HEK293T (cell line): ENCODE results near the gene ST6GAL1.

Experiments
- ARNT ChIP-seq: fragments of 450-650 bp; IDR thresholded peaks from 2 replicates; pipeline ENCODE4 v1.6.1; 2017; ENCODE audit warnings: mild to moderate bottlenecking
- BHLHE40 ChIP-seq: fragments of 450-650 bp; IDR thresholded peaks from 2 replicates; pipeline ENCODE4 v1.6.1; 2016; ENCODE audit warnings: mild to moderate bottlenecking, moderate library complexity, borderline replicate concordance
- CTBP1 ChIP-seq: fragments of 450-650 bp; IDR thresholded peaks from 2 replicates; pipeline ENCODE4 v1.6.1; 2016; ENCODE audit warnings: borderline replicate concordance
- ELF4 ChIP-seq: fragments of 450-650 bp; IDR thresholded peaks from 2 replicates; pipeline ENCODE4 v1.6.1; 2017; ENCODE audit warnings: antibody characterized with exemption
- FOXA1 ChIP-seq: fragments of 450-650 bp; IDR thresholded peaks from 2 replicates; pipeline ENCODE4 v1.6.1; 2016; ENCODE audit warnings: mild to moderate bottlenecking
- FOXK2 ChIP-seq: fragments of 450-650 bp; IDR thresholded peaks from 2 replicates; pipeline ENCODE4 v1.6.1; 2016; ENCODE audit warnings: mild to moderate bottlenecking
- FOXM1 ChIP-seq: fragments of 450-650 bp; IDR thresholded peaks from 2 replicates; pipeline ENCODE4 v1.6.1; 2017; ENCODE audit warnings: mild to moderate bottlenecking, borderline replicate concordance
- HDGF ChIP-seq: fragments of 450-650 bp; IDR thresholded peaks from 2 replicates; pipeline ENCODE4 v1.6.1; 2017; ENCODE audit warnings: antibody characterized with exemption, borderline replicate concordance
- LEF1 ChIP-seq: fragments of 450-650 bp; IDR thresholded peaks from 2 replicates; pipeline ENCODE4 v1.6.1; 2017; ENCODE audit warnings: mild to moderate bottlenecking, borderline replicate concordance
- NFRKB ChIP-seq: fragments of 450-650 bp; IDR thresholded peaks from 2 replicates; pipeline ENCODE4 v1.6.1; 2016; ENCODE audit warnings: mild to moderate bottlenecking, moderate library complexity
- SP1 ChIP-seq: fragments of 450-650 bp; IDR thresholded peaks from 2 replicates; pipeline ENCODE4 v1.6.1; 2017
- TARDBP ChIP-seq: fragments of 450-650 bp; IDR thresholded peaks from 2 replicates; pipeline ENCODE4 v1.6.1; 2016

GRCh38 chr3:186925826-186926225, 4.5 kb upstream of the ST6GAL1 start:
- no peak for TF ChIP-seq FOXM1
- TF ChIP-seq SP1: no peak
- TF ChIP-seq ARNT: no peak
- TF ChIP-seq HDGF: no peak
- no peak for TF ChIP-seq FOXA1
- TF ChIP-seq ELF4: no peak
- TF ChIP-seq BHLHE40: no peak
- TF ChIP-seq NFRKB: no peak
- TF ChIP-seq LEF1: no peak
- TF ChIP-seq TARDBP: no peak
- TF ChIP-seq FOXK2: no peak
- no peak for TF ChIP-seq CTBP1
